ENCODE measurements around the gene ERG28.
"Not testable (repeated sequence)": the region's sequence is repeated elsewhere in the genome, so short reads cannot be mapped to it uniquely, and the experiment has no call there.

DNA sequence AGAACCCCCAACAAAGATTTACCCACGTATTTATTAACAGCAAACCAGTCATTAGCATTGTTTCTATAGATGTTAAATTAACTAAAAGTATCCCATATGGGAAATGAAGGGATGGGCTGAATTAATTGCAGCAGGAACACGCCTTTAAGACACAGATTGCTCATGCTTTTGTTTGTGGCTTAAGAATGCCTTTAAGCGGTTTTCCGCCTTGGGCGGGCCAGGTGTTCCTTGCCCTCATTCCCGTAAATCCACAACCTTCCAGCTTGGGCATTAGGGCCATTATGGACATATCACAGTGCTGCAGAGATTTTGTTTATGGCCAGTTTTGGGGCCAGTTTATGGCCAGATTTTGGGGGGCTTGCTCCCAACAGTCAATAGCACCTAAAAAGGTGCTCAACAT lies 59.6 kb downstream of the ERG28 start:
- TF ChIP-seq SMC3 (IDR thresholded peaks at IDR 0.05); MAFK (IDR thresholded peaks at IDR 0.05; ENCODE audit: partially characterized antibody); RCOR1 (IDR thresholded peaks at IDR 0.05; ENCODE audit: low read depth, low read length); POLR2A (IDR thresholded peaks at IDR 0.05; ENCODE audit: low read length): not testable (repeated sequence)
